HG03108 (cell line): ENCODE measurements around the gene PRLH.

Experiments
- ATAC-seq: cut with Tn5 transposase; IDR thresholded peaks from one replicate; pipeline ENCODE4 v1.9.1; 2021; ENCODE audit warnings: moderate library complexity; ENCODE audit not compliant: unreplicated experiment

PRLH gene

GRCh38 chr2:237566401-237567235 is at the start of gene PRLH:
Gene PRLH, plus strand, starts transcription at chr2:237566574. Its CDS starts 0 bp downstream, at chr2:237566574.
- no peak for ATAC-seq

- ATAC-seq, result no peak
Observed at GRCh38 chr2:237517163-237517562, 49.2 kb upstream of the PRLH start.

- ATAC-seq, result no peak
Observed at GRCh38 chr2:237517990-237518389, 48.4 kb upstream of the PRLH start.

GRCh38 chr2:237519506-237520245 is 46.7 kb upstream of the PRLH start:
- no peak for ATAC-seq

GRCh38 chr2:237520290-237520689 is 46.1 kb upstream of the PRLH start:
- no peak for ATAC-seq

GRCh38 chr2:237524631-237525030 is 41.7 kb upstream of the PRLH start:
- no peak for ATAC-seq

- no peak for ATAC-seq
Observed at GRCh38 chr2:237525559-237526157, 40.7 kb upstream of the PRLH start.

- ATAC-seq, result no peak
Observed at GRCh38 chr2:237527233-237527632, 39.1 kb upstream of the PRLH start.

GRCh38 chr2:237527766-237528165 is 38.6 kb upstream of the PRLH start:
- ATAC-seq, result no peak

GRCh38 chr2:237529452-237530402 is 36.6 kb upstream of the PRLH start:
- ATAC-seq, result peak; percentile 81

GRCh38 chr2:237530472-237531433 is 35.6 kb upstream of the PRLH start:
- ATAC-seq, result peak; percentile 62

GRCh38 chr2:237532160-237532559 is 34.2 kb upstream of the PRLH start:
- ATAC-seq, result no peak

- ATAC-seq, result no peak
Observed at GRCh38 chr2:237533668-237534161, 32.7 kb upstream of the PRLH start.

GRCh38 chr2:237534380-237534779 is 32.0 kb upstream of the PRLH start:
- ATAC-seq, result no peak

GRCh38 chr2:237535385-237536082 is 30.8 kb upstream of the PRLH start:
- no peak for ATAC-seq

- ATAC-seq, result no peak
Observed at GRCh38 chr2:237536083-237536415, 30.3 kb upstream of the PRLH start.

- no peak for ATAC-seq
Observed at GRCh38 chr2:237536617-237537016, 29.8 kb upstream of the PRLH start.

GRCh38 chr2:237538001-237538720 is 28.2 kb upstream of the PRLH start:
- no peak for ATAC-seq
